Measurements from ENCODE around the gene RAB36.
"Not testable (repeated sequence)": the region's sequence is repeated elsewhere in the genome, so short reads cannot be mapped to it uniquely, and the experiment has no call there.

The RAB36 gene

GRCh38 chr22:23129149-23129548 is 16.1 kb upstream of the RAB36 start:
- in situ Hi-C loops (cut with MboI; ENCODE audit: low pct_unique_long_range_greater_than_20kb, low sequenced_read_pairs), result loop anchor here (10.0 kb wide), 1 partner anchor 164 kb away; no protein-coding TSS in a partner anchor
- DNase-seq, result no peak

- no peak for DNase-seq
- in situ Hi-C loops (cut with MboI; ENCODE audit: low pct_unique_long_range_greater_than_20kb, low sequenced_read_pairs), result no loop called here
These were observed 14.6 kb upstream of the RAB36 start for GRCh38 chr22:23130697-23131096.

- DNase-seq, result no peak
- in situ Hi-C loops (cut with MboI; ENCODE audit: low pct_unique_long_range_greater_than_20kb, low sequenced_read_pairs), result no loop called here
These were observed 13.3 kb upstream of the RAB36 start for GRCh38 chr22:23131931-23132330.

- in situ Hi-C loops (cut with MboI; ENCODE audit: low pct_unique_long_range_greater_than_20kb, low sequenced_read_pairs), result no loop called here
- DNase-seq, result no peak
These were observed 12.7 kb upstream of the RAB36 start for GRCh38 chr22:23132376-23133091.

- DNase-seq, result no peak
- in situ Hi-C loops (cut with MboI; ENCODE audit: low pct_unique_long_range_greater_than_20kb, low sequenced_read_pairs), result no loop called here
These were observed 11.4 kb upstream of the RAB36 start for GRCh38 chr22:23133922-23134321.

GRCh38 chr22:23136991-23137390 is 8.3 kb upstream of the RAB36 start:
- DNase-seq; in situ Hi-C loops (cut with MboI; ENCODE audit: low pct_unique_long_range_greater_than_20kb, low sequenced_read_pairs): not testable (repeated sequence)

GRCh38 chr22:23137468-23137867 is 7.8 kb upstream of the RAB36 start:
- DNase-seq, result no peak
- in situ Hi-C loops (cut with MboI; ENCODE audit: low pct_unique_long_range_greater_than_20kb, low sequenced_read_pairs), result no loop called here

- DNase-seq, result peak; percentile 89
- in situ Hi-C loops (cut with MboI; ENCODE audit: low pct_unique_long_range_greater_than_20kb, low sequenced_read_pairs), result no loop called here
These were observed 7.2 kb upstream of the RAB36 start for GRCh38 chr22:23137905-23138561.

- in situ Hi-C loops (cut with MboI; ENCODE audit: low pct_unique_long_range_greater_than_20kb, low sequenced_read_pairs), result no loop called here
- no peak for DNase-seq
These were observed 6.5 kb upstream of the RAB36 start for GRCh38 chr22:23138584-23139435.

GRCh38 chr22:23140385-23140784 is 4.9 kb upstream of the RAB36 start:
- in situ Hi-C loops (cut with MboI; ENCODE audit: low pct_unique_long_range_greater_than_20kb, low sequenced_read_pairs), result no loop called here
- no peak for DNase-seq

- in situ Hi-C loops (cut with MboI; ENCODE audit: low pct_unique_long_range_greater_than_20kb, low sequenced_read_pairs), result no loop called here
- no peak for DNase-seq
These were observed 2.7 kb upstream of the RAB36 start for GRCh38 chr22:23142546-23143105.

- in situ Hi-C loops (cut with MboI; ENCODE audit: low pct_unique_long_range_greater_than_20kb, low sequenced_read_pairs), result no loop called here
These were observed 2.2 kb upstream of the RAB36 start for GRCh38 chr22:23143119-23143518.

GRCh38 chr22:23144432-23144831 is 845 bp upstream of the RAB36 start:
- no peak for DNase-seq
- in situ Hi-C loops (cut with MboI; ENCODE audit: low pct_unique_long_range_greater_than_20kb, low sequenced_read_pairs), result no loop called here

More at GRCh38 chr22:23143119-23143518, 2.2 kb upstream of the RAB36 start:
- no peak for DNase-seq

GRCh38 chr22:23145878-23146470 is 697 bp downstream of the RAB36 start:
- peak; percentile 33 for DNase-seq
- in situ Hi-C loops (cut with MboI; ENCODE audit: low pct_unique_long_range_greater_than_20kb, low sequenced_read_pairs), result no loop called here

GRCh38 chr22:23146478-23147205 is 1.4 kb downstream of the RAB36 start:
- no peak for DNase-seq
- in situ Hi-C loops (cut with MboI; ENCODE audit: low pct_unique_long_range_greater_than_20kb, low sequenced_read_pairs), result no loop called here

- in situ Hi-C loops (cut with MboI; ENCODE audit: low pct_unique_long_range_greater_than_20kb, low sequenced_read_pairs), result no loop called here
These were observed 2.5 kb downstream of the RAB36 start for GRCh38 chr22:23147617-23148387.

GRCh38 chr22:23149743-23150238 is 4.5 kb downstream of the RAB36 start:
- DNase-seq, result no peak
- in situ Hi-C loops (cut with MboI; ENCODE audit: low pct_unique_long_range_greater_than_20kb, low sequenced_read_pairs), result no loop called here

More at GRCh38 chr22:23147617-23148387, 2.5 kb downstream of the RAB36 start:
- DNase-seq, result no peak

GRCh38 chr22:23150762-23151161 is 5.5 kb downstream of the RAB36 start:
- in situ Hi-C loops (cut with MboI; ENCODE audit: low pct_unique_long_range_greater_than_20kb, low sequenced_read_pairs), result no loop called here
- DNase-seq, result no peak
